Stimulated activated CD4-positive, alpha-beta T cell treated with anti-CD3 and anti-CD28 coated beads, Interleukin-12 subunit alpha, Interleukin-12 subunit beta, amount 100 ng/mL, for 24 hours (primary cell): ENCODE data around the gene ANTXR2.

ENCODE experiments used
- DNase-seq, 2 experiments: peaks; one replicate each; pipeline ENCODE4 v3.0.0-alpha.2; 2020; ENCODE audit warnings: low read depth in 2 of 2

The ANTXR2 gene

DNA sequence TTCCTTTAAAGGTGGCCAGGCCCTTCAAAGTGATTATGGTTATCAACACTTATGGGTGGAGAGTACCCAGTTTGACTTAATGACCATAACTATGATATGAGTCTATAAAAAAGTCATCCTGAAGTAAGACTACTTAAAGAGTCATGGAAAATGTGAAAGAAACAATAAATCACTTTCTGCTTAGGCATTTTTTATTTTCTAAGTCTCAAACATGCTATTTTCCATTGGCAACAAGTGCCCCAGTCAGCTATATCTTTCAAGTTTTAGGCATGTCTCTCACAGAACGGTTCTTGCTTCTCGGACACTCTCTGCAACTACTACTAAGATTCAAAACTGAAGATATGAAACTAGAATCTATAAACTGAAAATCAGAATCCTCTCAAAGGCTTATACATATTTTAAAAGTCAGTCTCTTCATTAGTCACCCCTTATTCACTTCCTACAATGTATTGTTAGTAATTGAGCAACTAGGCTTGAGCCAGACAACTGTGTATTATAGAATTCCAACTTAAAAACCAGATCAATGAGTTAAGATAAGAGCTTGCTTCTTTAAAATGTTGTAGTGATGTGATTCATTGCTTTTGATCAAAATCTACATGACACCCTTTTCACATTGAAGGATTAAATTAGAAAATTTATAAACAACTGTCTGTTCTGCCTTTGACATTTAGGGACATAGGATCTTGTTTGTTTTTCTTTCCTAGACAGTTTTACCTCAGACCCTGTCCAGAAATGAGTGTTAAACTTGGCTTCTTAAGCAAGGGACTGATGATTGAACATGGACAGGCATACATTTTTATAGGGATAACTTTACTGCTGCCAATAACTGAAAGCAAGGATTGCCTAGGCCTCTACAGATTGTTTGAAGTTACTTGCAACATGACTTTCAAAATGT lies 2.9 kb downstream of the ANTXR2 start:
- DNase-seq, result no peak

DNA sequence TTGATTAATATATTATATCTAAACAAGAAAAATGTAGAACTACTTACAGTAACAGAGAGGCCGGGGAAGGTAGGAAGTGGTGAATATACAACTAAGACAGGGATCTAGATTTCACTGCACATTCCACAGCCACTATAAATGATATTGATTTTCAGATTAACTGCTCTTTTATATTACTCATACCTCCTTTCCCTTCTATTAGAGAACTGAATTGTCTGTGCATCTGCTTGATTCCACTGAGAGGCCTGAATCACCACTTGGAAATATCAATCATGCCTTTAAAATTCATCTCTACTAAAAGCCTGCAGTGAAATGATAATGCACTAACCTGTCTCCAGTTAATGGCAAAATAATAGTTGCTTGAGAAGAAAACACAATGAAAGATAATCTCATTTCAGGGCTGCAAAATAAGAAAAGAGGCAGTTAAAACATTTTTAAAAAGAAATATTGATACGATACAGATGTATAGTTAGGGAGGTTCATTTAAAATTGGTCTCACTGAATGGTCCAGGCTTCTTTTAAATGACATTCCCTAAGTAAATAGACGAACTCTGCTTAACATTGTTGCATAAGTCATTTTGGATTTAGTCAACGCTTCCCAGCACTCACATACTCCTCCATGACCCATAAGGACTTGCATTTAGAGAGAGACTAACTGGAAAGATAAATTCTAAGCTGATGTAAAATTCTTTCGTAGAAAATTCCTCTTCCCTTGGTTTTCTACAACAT lies 3.8 kb downstream of the ANTXR2 start:
- no peak for DNase-seq

DNA sequence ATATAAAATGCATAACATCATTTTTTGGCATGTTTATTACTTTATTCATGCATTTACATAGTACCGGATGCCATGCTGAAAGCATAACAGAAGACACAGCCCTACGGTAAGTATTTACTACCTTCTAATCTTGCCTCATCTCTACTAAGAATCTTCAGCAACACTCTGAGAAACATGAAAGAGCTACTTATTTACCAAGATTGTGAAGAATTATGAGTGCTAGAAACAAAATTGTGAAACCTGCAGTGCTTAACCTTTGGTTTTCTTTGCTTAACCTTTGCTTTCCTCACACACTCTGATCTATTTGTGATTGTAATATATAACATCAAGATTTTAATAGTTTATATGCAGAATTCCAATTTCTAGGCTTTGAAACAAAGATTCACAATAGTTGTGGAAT lies 7.4 kb downstream of the ANTXR2 start:
- no peak for DNase-seq

DNA sequence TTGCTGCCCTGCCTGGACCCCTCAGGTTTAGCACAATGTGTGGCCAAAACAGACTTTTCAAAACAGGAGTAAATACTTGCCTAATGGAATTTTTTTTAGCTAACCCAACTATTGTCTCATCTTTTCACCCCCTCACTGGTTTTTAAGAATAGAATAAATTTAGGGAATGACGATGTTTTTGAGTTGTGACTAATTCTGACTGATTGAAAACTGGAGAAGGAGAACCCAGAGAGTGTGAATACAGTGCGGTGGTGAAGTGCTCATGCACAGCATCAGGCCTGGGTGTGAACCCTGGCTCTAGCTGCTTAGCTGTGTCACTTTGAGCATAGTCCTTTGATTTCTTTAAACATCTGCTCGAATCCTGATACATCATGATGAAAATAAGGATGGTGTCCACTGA lies 10.5 kb downstream of the ANTXR2 start:
- no peak for DNase-seq

DNA sequence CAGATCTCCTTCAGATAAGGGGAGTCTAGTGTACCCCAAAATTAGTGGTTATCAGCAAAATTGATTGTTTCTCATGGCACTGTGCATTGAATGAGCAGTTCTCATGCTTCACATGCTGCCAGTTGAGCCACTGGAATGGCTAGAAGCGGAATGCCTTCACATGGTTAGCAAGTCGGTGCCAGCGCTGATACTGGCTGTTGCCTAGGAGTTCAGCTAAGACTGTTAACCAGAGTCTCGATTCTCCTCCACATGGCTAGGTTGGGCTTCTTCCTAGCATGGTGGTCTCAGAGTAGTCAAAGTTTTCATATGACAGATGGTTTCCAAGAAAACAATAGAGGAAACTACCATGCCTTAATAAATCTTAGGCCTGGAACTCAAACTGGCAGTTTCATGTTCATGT lies 12.2 kb downstream of the ANTXR2 start:
- no peak for DNase-seq

DNA sequence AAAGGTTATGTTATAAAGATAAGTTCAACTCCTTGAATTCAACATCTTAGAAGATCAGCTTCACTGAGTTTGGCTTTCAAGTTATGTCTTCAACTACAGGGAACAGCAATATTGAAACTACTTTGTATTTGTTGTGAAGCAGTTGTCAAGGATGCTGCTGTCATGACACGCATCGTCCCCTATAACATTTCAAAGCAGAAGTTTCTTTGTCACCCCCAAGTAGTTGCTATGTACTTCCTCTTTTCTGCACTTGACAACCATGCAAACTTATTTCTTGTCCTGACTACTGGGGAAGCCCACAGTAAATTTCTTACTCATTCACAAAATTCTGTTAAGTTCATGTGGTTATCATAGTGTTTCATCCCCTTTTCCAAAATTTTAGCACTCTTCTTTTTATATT lies 14.3 kb downstream of the ANTXR2 start:
- DNase-seq, result no peak

DNA sequence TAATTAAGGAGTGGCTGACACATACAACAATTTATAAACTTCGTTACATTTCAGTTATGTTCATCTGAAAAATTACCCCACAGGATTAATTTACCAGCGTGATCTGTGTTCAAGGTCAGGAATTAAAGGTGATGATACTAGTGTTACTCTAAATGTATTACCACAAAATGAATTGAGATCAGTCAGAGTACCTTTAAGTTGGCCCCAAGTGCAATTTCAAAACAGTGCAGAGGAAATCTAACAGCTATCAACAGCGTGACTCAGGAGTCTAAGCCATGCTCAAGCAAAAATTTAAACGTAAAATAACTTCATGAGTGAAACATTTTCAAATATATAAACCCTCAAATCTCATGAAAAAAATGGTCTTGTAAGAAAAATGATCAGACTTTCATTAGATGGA lies 18.7 kb downstream of the ANTXR2 start:
- DNase-seq, result no peak

DNA sequence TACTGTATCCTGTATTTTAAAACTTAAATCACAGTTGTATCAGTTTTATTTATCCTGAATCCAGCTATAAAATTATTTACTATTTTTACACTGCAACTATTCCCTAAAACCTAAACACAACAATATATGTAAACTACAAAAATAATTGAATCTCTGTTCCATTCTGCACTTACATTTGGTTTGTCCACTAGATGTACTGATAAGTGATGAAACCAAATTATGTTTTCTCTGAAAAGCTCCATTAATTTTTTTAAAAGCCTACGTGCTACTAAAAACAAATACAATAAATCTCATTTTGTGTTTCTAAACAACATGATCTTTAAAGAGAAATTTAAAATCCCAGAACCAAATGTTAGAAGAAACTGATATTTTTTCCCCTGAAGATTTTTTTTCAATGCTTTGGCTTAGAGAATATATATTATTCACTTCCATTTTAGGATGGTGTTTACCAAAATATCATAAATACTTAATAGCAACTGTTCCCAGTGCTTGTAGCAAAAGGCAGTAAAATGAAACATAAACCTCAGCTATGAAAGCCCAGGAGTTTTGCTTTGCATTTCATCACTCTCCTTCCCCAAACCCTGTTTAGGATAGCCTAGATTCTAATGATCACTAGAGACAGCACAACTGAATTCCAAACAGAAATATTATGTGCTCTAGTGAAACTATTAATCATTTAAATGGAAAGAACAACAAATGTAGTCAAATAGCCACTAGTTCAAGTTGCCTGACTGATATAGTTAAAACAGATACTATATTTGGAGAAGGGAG lies 19.7 kb downstream of the ANTXR2 start:
- no peak for DNase-seq

DNA sequence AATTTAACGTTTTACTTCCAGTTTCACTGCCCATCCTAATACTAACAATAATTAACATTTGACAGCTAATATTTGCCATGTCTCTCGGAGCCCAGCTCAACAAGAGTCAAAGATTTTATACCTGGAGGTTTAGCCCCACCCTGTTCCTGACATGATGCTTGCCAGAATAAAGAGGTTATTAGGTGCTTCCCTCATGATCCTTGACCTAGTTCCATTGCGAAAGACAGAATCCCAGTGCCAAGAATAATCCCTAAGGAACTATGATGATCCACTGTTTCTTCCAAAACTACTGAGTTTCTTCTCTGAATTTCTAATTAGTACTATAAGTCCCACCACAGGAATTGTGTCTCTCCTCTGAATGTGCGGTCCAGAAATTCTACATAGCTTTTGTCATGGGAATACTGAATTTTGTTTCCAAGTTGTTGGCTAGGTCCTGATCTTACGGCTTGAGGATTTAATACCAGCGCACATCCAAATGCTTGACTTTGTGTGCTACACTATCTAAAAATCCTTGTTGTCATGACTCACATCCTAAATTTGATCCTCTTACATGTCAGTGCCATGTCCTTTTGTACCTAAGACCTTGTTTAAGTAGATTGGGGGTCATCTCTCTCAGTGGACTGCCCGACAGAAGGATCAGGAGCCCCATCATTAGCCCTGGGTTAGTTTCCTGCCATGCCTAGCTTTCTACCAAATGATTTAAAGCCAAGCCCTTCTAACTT lies 23.1 kb downstream of the ANTXR2 start:
- no peak for DNase-seq

DNA sequence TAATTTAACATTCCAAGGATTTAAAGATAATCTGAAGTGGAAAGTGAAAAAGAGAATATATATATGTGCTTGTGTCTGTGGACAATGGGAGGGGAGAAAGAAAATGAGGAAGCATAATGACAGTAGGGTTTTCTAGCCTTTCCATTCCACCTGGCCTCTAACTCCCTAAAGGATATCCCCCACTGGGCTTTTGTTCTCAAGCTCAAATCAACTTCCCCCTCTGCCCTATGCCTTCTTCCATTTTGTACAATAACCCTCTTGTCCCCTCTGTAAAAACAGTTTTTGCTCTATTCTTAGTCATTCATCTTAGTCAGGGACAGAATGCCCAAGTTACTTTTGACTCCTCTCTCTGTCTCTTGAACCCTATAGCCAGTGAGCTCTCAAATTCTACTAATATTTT lies 23.6 kb downstream of the ANTXR2 start:
- DNase-seq, result no peak

DNA sequence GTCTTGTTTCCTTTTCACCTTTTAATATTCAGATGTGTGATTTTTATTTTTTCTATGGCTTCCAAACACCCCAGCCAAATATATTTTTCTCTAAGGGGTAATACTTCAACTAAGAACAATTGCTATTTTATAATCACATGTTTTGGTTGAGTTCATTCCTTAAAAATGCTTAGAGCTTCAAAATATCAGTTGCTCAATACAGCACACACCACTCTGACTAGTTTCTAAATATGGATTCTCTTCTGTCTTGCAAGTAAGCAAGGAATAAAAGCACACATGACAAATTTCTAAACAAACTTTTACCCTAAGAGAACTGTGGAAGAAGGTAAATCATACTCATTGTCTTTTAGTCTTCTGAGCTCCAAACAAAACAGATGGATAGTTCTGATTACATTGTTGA lies 27.2 kb downstream of the ANTXR2 start:
- DNase-seq, result no peak

DNA sequence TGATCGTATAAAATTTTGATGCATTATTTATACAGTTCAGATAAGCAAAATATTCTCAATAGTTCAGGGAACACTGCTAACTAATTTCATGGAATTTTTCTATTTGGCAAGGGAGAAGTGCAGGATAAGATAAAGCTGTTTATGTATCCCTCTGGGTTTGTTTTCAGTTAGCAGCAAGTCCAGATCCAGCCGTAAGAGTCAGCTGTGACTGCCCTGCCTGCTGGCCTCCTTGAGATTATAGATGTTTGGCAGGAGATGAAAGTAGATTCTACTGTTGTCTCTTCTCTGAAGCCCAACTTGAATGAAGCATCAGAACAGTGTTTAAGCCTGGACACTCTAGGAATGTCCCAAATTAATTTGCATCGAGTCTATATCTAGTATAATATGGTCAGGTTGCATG lies 29.5 kb downstream of the ANTXR2 start:
- DNase-seq, result no peak

DNA sequence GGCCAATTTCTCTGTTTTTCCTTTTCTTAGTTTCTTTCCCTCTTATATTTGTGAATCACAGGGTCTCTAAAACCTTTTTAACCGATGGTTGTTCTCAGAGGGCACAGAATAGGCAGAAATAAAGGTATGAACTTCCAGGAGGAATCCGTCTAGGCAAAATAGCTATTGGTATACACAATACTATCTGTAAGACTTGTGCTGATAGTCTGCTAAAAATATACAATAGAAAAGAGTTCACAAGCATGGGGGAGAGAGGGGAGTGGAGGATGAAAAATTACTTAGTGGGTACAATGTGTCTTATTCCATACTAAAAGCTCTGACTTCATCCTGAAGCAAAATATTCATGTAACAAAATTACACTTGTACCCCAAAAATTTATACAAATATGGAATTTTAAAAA lies 30.2 kb downstream of the ANTXR2 start:
- DNase-seq, result no peak

DNA sequence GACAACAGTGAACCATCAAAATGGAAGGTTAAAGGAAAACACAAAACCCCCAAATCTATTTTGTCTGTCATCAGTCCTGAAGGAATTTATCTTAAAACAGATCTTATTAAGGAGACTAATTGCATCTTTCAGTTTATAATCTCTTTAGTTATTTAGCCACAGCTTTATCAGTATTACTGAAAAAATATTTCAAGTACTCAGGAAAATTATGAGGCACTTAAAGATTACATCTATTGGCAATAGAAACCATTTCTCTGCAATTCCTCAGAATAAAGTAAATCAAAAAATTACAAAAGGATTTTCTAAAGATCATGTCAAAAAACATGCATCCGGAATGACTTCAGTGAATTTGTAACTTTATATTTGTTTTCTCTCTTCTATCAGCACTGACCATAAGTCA lies 35.2 kb downstream of the ANTXR2 start:
- DNase-seq, result no peak

DNA sequence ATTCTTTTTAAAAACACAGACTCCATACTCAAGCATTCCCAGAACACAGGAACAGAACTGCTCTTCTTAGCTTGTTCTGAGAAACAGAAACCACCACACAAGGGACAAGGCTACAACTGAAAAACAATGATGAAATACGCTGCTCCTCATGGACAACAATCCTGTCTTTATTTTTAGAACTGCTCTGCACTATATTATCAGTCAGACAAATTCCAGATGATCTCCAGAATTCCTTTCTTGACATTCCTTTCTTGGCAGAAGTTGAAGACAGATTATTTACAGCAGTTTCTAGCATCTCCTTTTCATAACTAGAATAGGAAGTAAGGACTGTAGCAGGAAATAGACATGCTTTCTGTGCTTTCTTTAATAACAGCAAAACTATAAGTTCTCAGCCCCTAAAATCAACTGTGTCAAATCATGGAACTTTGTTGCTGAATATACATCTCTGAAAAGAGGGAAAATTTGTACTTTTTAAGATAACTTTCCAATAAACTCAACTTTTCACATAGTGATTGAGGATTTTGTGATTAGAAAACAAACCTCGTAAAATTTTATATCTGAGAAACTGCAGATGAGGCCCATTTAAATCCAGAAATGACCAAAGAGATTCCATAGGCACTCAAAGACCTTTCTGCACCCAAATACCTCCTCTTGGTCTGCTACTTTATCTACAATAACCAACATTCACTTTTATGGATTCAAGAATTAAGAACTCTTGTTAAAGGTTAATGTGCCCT lies 35.9 kb downstream of the ANTXR2 start:
- no peak for DNase-seq

DNA sequence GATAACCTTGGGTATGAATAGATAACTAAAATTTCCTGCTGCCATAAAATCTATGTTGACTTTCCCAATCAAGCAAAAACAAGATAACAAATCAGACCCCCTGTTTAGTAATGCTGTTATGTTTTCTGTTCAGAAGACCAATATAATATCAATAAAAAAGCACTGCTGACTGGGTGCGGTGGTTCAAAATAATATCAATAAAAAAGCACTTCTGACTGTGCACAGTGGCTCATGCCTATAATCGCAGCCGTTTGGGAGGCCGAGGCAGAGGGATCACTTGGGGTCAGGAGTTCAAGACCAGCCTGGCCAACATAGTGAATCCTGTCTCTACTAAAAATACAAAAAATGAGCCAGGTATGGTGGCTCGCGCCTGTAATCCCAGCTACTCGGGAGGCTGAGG lies 36.7 kb downstream of the ANTXR2 start:
- DNase-seq, result no peak

DNA sequence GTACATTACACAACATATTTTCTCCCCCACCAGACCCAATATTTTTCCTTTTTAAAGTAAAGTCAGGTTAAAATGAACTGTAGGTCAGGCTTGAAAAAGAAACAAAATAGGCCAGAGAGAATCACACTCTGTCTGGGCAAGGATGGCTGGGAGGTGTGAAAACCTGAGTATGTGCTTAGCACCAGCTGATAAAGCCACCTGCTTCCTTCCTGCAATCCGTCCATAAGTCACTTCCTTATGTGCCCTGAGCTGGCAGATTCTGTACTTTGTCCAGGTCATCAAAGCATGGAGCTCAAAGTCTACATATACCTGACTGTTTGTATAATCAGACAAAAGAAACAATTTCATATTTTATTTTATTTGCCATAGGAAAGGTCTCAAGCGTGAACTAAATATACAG lies 37.7 kb downstream of the ANTXR2 start:
- no peak for DNase-seq

DNA sequence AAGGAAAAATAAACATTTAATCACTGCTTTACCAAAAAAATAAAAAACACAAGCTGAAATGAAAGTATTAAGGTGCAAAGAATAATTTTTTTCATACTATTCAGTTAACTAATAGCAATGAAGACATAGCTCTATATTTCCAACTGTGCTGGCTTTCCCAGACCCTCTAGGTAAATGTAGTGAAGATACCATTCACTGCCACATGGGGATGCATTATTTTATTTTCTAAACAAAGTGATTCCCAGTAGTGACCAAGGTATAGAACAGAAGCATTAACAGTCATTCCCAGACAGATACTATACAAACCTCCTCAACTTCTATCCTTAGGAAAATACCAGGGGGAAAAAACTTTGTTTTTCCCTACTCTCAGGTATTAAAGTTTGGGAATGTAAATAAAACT lies 39.4 kb downstream of the ANTXR2 start:
- no peak for DNase-seq

DNA sequence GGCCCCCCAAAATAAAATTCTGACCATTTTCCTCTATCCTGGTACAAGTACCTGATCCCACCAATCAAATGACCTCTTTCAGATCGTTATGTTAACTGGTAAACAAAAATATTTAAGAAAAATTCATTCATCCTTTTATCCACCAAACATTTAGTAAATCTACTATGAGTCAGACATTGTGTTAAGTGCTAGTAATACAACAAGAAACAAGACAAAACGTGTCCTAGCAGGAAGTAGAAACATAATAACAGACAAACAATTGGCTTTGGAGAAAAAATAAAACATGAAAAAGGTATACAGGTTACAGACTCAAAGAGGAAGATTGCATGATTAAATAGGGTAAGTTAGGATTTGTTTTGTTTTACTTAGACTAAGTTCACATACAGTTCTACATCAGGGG lies 43.7 kb downstream of the ANTXR2 start:
- no peak for DNase-seq

DNA sequence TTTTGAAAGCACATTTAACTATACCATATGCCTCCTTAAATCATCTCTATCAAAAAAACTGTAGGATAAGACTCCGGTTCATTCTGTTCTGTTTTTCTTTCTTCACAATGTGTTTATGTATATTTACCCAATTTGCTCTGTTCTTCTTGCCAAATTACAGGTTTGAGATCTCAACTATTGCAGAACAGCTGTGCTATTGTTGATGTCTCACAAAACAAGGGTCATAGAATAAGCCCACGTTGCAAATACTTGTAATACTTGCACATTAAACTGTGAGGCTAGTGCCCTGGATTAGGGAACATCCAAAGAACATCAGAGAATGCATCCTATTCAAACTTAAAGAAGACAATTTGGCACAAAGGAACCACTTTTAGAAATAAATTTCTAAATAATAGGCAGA lies 45.4 kb downstream of the ANTXR2 start:
- no peak for DNase-seq

DNA sequence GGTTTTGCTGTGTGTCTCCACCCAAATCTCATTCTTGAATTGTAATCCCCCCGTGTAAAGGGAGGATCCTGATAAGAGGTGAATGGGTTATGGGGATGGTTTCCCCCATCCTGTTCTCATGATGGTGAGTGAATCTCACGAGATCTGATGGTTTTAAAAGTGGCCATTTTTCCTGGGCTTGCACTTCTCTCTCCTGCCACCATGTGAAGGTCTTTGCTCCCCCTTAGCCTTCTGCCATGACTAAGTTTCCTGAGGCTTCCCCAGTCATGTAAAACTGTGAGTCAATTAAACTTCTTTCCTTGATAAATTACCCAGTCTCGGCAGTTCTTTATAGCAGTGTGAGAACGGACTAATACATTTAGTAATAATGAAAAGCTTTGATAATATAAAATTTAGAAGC lies 46.9 kb downstream of the ANTXR2 start:
- no peak for DNase-seq
